Measurements from ENCODE around the gene EEF2K. TPM values are rescaled to one million over a fixed set of nuclear protein-coding genes. Genes with fewer than 3 reads are reported as not detected.
A peak's percentile ranks its signal among the peaks of the same experiment; 100 is the strongest.

Gene EEF2K
- total RNA-seq, 2 experiments from 2014 or later, result 23.9 to 28.3 TPM

DNA sequence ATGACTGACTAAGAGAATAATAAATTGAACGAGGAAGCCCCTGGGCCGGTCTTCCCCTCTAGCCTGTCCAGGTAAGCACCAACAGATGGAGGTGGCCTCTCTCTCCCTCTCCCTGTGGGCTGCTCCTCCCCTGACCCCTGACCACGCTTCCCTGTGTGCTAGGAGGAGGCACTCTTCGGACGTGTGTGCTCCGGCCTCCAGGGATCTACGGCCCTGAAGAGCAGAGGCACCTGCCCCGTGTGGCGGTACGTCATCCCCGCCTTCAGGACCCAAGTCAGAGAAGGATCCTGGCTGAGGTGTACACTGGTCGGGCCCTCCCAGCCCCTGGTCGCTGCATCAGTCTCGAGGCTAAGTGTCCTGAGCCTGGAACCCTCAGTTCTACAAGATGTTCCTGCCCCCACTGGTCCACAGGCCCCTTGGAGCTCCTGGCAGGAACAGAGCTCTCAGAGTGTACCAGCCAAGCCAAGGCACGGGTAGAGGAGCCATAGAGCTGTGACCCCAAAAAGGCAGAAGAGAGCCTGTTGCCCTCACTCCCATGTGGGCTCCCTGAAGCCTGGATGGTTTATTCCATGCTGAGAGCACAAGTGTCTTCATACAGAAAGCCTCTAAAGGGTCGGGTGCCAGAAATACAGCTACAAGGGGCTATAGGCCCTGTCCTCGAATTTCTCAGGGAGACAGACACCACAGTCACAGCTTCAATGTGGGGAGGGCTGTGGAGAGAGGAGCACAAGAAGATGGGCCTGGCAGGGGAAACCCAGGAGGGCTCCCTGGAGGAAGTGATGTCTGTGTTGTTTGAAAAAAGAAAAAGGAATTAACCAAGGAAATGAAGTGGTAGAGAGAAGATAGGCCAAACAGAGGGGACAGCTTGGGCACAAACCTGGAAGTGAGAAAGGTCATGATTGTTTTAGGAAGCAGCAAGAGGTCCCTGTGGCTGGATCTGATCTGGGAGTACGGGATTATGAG, 27.8 kb upstream of the EEF2K start:
- no peaks in the 10 kb centered on the region for H3K9me3 Mint-ChIP-seq (ENCODE audit: low read depth)
- H3K27me3 Mint-ChIP-seq, result no peaks in the 10 kb centered on the region
- no peaks in the 10 kb centered on the region for H3K4me1 Mint-ChIP-seq
- no peak for ATAC-seq
- no peak overlapping the region for H3K4me3 Mint-ChIP-seq
- H3K27ac Mint-ChIP-seq, result no peak overlapping the region
- ChIA-PET CTCF (interaction anchor here (0.8 kb wide), 1 partner anchor 100 kb away, joined by 4 read pairs; no protein-coding TSS in a partner anchor), POLR2A (no interaction called here)
- no peaks in the 10 kb centered on the region for H3K36me3 Mint-ChIP-seq (ENCODE audit: low read depth)
- no peak for DNase-seq
- intact Hi-C loops (cut with DNase I, micrococcal nuclease), result no loop called here

DNA sequence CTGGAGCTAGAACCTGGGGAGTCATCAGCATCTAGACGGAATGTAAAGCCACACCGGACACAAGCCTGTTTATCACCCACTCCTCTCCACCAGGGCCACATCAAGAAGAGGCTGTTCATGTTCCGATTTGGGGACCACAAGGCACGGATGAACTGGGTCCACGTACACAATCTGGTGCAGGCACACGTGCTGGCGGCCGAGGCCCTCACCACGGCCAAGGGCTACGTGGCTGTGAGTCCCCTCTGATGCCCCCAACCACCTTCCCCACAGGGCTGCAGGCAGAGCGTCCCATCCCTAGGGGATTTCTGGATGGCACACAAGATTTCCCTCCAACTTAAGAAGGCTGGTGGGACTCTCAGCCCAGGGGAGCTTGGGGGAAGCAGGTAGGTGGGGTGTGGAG, 24.7 kb upstream of the EEF2K start:
- no peak for ATAC-seq
- DNase-seq, result no peak
- CTCF ChIA-PET, result interaction anchor here (0.6 to 1.3 kb wide), 3 partner anchors 104 to 191 kb away, joined by 3 to 4 read pairs (median 4); no protein-coding TSS in a partner anchor
- no peaks in the 10 kb centered on the region for H3K36me3 Mint-ChIP-seq (ENCODE audit: low read depth)
- H3K27me3 Mint-ChIP-seq, result no peaks in the 10 kb centered on the region
- H3K27ac Mint-ChIP-seq, result no peak overlapping the region
- H3K4me1 Mint-ChIP-seq, result no peaks in the 10 kb centered on the region
- POLR2A ChIA-PET, result interaction anchor here (0.6 kb wide), 1 partner anchor 504 kb away, joined by 8 read pairs; no protein-coding TSS in a partner anchor
- no peak overlapping the region for H3K4me3 Mint-ChIP-seq
- intact Hi-C loops (cut with DNase I, micrococcal nuclease), result no loop called here
- no peaks in the 10 kb centered on the region for H3K9me3 Mint-ChIP-seq (ENCODE audit: low read depth)

DNA sequence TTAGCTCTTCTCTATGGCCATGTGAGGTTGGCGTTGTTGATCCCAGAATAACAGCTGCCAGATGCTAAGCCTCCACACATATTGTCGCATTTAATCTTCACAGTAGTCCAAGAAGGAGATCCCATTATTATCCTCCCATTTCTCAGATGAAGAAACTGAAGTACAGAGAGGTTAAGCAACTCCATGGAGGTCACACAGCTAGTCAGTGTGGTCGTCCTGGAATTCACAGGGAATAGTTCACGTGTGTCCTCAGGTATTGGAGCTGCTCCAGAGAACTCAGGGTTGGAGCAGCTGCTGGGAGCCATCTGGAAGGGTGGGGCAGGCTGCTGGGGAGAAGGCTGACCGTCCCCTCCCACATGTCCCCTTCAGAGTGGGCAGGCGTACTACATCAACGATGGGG, 24.2 kb upstream of the EEF2K start:
- H3K27ac Mint-ChIP-seq, result no peak overlapping the region
- no peaks in the 10 kb centered on the region for H3K27me3 Mint-ChIP-seq
- ATAC-seq (no peak), DNase-seq (no peak)
- no peaks in the 10 kb centered on the region for H3K36me3 Mint-ChIP-seq (ENCODE audit: low read depth)
- no peaks in the 10 kb centered on the region for H3K9me3 Mint-ChIP-seq (ENCODE audit: low read depth)
- POLR2A ChIA-PET, result interaction anchor here (0.6 kb wide), 1 partner anchor 504 kb away, joined by 8 read pairs; no protein-coding TSS in a partner anchor
- H3K4me1 Mint-ChIP-seq, result no peaks in the 10 kb centered on the region
- intact Hi-C loops (cut with DNase I, micrococcal nuclease), result no loop called here
- CTCF ChIA-PET, result interaction anchor here (1.3 kb wide), 1 partner anchor 104 kb away, joined by 4 read pairs; no protein-coding TSS in a partner anchor
- no peak overlapping the region for H3K4me3 Mint-ChIP-seq

DNA sequence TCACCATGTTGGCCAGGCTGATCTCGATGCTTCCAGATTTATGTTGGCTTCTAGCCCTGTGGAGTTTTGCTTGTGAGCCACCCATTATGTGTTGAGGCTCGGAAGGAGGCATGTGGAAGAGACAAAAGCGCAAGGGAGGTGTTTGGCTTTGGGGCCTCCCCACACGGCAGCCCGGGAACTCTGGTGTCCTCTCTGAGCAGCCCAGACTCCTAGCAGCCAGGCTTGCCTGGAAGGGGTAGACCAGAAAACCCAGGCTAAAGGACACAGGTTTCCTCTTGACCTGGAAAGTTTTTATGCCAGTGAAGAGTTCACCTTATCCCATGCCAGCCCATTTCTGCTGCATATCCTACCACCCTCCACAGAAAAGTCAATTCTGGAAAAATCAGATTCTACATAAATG, 22.7 kb upstream of the EEF2K start:
- Mint-ChIP-seq H3K4me1 (peaks cover 5% of the 10 kb centered on the region), H3K9me3 (ENCODE audit: low read depth) (no peaks in the 10 kb centered on the region), H3K4me3 (no peak overlapping the region), H3K36me3 (ENCODE audit: low read depth) (no peaks in the 10 kb centered on the region), H3K27ac (no peak overlapping the region), H3K27me3 (no peaks in the 10 kb centered on the region)
- ChIA-PET POLR2A (no interaction called here), CTCF (no interaction called here)
- DNase-seq (no peak), ATAC-seq (no peak)
- intact Hi-C loops (cut with DNase I, micrococcal nuclease), result no loop called here

DNA sequence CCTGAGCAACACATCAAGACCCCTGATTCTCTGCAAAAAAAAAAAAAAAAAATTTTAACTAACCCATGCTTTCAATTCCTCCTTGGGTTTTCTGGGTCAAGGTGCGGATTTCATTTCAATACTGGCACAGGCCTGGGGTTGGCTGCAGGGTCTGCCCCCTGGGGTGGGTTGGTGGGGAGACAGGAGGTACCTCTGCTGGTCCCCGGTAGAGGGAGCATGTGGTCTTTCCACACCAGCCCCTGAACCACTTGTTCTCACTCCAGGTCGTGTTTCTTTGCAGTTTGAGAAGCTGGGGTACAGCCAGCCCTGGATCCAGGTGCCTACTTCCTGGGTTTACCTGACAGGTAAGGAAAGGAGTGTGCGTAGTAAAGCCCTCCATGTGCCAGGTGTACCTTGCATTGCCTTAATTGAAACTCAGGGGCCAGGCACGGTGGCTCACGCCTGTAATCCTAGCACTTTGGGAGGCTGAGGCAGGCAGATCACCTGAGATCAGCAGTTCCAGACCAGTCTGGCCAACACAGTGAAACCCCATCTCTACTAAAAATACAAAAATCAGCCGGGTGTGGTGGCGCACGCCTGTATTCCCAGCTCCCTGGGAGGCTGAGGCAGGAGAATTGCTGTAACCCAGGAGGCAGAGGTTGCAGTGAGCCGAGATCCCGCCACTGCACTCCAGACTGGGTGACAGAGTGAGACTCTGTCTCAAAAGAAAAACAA, 22.0 kb upstream of the EEF2K start:
- Mint-ChIP-seq H3K36me3 (ENCODE audit: low read depth) (no peaks in the 10 kb centered on the region), H3K27me3 (no peaks in the 10 kb centered on the region), H3K27ac (no peak overlapping the region), H3K9me3 (ENCODE audit: low read depth) (no peaks in the 10 kb centered on the region), H3K4me3 (no peak overlapping the region), H3K4me1 (peaks cover 12% of the 10 kb centered on the region)
- ChIA-PET CTCF (interaction anchor here (0.9 kb wide), 1 partner anchor 72 kb away, joined by 3 read pairs; no protein-coding TSS in a partner anchor), POLR2A (no interaction called here)
- intact Hi-C loops (cut with DNase I, micrococcal nuclease), result no loop called here
- peak; percentile 23 for DNase-seq
- ATAC-seq, result no peak

DNA sequence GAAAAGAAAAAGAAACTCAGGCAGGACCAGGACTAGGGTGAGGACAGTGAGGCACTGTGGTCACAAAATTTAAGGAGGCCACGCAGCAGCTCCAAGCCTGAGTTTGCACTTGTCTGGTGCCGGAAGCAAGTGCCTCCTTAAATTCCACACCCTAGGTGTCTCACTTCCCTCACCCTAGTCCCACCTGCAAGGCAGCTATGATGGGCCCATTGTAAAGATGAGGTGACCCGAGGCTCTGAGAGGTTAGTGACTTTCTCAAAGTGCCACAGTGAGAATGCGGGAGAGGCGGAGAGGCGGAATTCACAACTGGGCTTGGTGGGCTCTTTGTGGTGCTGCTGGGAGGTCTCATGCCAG, 21.5 kb upstream of the EEF2K start:
- no peak overlapping the region for H3K27ac Mint-ChIP-seq
- H3K27me3 Mint-ChIP-seq, result no peaks in the 10 kb centered on the region
- DNase-seq (no peak), ATAC-seq (no peak)
- POLR2A ChIA-PET, result no interaction called here
- H3K9me3 Mint-ChIP-seq (ENCODE audit: low read depth), result no peaks in the 10 kb centered on the region
- intact Hi-C loops (cut with DNase I, micrococcal nuclease), result no loop called here
- no peaks in the 10 kb centered on the region for H3K36me3 Mint-ChIP-seq (ENCODE audit: low read depth)
- H3K4me3 Mint-ChIP-seq, result no peak overlapping the region
- peaks cover 17% of the 10 kb centered on the region for H3K4me1 Mint-ChIP-seq
- CTCF ChIA-PET, result interaction anchor here (0.8 to 0.9 kb wide), 2 partner anchors 10 to 72 kb away, joined by 3 read pairs; no protein-coding TSS in a partner anchor

DNA sequence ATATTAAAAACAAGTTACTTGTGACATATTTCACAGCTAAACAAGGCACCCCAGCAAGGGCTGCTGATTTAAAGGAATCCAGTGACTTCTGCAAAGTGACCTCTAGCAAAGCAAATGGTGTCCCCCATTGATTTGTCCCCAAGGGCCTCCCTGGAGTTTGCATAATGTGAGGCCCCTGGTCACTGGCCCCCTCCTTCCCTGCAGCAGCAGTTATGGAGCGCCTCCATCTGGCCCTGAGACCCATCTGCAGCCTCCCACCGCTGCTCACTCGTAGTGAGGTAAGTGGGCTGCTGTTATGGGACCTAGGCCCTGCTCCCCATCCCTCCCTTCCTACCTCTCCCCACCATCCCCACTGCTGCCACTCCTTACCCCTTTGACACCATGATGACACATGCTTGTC, 19.6 kb upstream of the EEF2K start:
- intact Hi-C loops (cut with DNase I, micrococcal nuclease), result loop anchor here (5.0 kb wide), 2 partner anchors 109 to 529 kb away; no protein-coding TSS in a partner anchor

DNA sequence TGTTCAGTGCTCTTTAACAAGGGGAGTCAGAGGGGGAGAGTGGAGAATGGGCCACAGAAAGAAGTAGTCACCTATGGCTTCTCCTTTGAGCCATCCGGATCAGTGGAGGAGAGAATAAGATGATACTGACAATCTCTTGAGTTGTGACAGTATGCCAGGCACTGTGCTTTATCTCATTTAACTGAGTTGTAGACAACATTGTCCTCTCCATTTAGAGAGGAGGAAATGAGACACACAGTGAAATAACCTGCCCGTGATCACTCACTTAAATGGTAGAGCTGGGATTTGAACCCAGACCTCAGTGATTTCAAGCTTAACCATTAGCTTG, 17.8 kb upstream of the EEF2K start:
- no peaks in the 10 kb centered on the region for H3K27me3 Mint-ChIP-seq
- H3K4me1 Mint-ChIP-seq, result peaks cover 33% of the 10 kb centered on the region
- no peak overlapping the region for H3K4me3 Mint-ChIP-seq
- H3K9me3 Mint-ChIP-seq (ENCODE audit: low read depth), result no peaks in the 10 kb centered on the region
- H3K36me3 Mint-ChIP-seq (ENCODE audit: low read depth), result no peaks in the 10 kb centered on the region
- peak overlapping the region; percentile 99 for H3K27ac Mint-ChIP-seq
- CTCF ChIA-PET, result interaction anchor here (0.6 to 4.9 kb wide), 33 partner anchors 15 to 1824 kb away, joined by 3 to 64 read pairs (median 4); partner anchors contain the start of genes MOSMO, PDZD9, POLR3E and UQCRC2
- POLR2A ChIA-PET, result interaction anchor here (0.9 to 1.5 kb wide), 3 partner anchors 21 to 110 kb away, joined by 3 read pairs; no protein-coding TSS in a partner anchor
- DNase-seq, result no peak
- intact Hi-C loops (cut with DNase I, micrococcal nuclease), result loop anchor here (1.0 to 5.0 kb wide), 6 partner anchors 89 to 531 kb away; partner anchors contain the start of gene PDZD9 (in 2 of the 2)
- ATAC-seq, result no peak

More for the DNA sequence above, 19.6 kb upstream of the EEF2K start:
- H3K27me3 Mint-ChIP-seq, result no peaks in the 10 kb centered on the region
- CTCF ChIA-PET, result interaction anchor here (0.5 to 4.9 kb wide), 8 partner anchors 9 to 196 kb away, joined by 3 to 64 read pairs (median 3); partner anchors contain the start of gene PDZD9
- no peak overlapping the region for H3K27ac Mint-ChIP-seq
- ATAC-seq (no peak), DNase-seq (peak; percentile 40)
- H3K9me3 Mint-ChIP-seq (ENCODE audit: low read depth), result no peaks in the 10 kb centered on the region
- H3K4me3 Mint-ChIP-seq, result no peak overlapping the region
- H3K36me3 Mint-ChIP-seq (ENCODE audit: low read depth), result no peaks in the 10 kb centered on the region
- peaks cover 20% of the 10 kb centered on the region for H3K4me1 Mint-ChIP-seq
- POLR2A ChIA-PET, result interaction anchor here (0.6 kb wide), 1 partner anchor 45 kb away, joined by 3 read pairs; no protein-coding TSS in a partner anchor

DNA sequence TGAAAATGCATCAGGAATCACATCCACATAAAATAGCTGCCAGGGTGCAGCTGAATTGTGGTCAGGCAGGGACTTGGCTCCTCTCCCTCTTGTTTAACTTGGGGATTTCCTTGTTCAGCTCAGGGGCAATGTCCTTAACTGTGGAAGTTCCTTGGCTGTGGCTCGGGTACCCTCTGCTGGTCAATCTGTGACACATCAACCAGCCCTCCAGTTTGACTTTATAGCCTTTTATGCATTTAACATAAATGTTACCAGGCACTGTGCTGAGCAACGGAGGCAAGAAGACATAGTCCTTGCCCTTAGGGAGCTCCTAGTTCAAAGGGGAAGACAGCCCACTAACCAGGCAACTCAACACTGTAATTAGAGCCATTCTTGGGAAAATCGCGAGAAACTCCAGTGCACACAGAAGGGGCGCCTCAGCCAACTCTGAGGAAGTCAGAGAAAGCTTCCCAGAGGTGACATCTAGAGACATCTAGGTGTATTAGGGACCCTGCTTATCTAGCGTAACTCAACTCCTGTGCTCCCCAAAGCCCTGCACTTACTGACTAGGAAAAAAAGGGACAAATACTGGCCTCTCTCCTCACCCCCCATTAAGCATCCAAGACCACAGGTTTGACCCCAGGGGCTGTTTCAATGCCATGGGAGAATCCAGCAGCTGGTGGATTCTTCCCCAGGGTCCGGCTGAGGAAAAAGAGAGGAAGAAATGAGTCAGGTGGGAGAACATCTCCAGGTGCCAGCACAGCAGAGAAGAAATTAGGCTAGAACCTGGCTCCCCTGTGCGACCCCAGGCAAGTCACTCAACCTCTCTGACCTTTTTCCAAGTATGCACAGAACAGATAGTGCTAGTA, 17.3 kb upstream of the EEF2K start:
- ChIA-PET CTCF (interaction anchor here (0.6 to 4.9 kb wide), 38 partner anchors 9 to 1825 kb away, joined by 3 to 64 read pairs (median 4); partner anchors contain the start of genes MOSMO, PDZD9, POLR3E and UQCRC2), POLR2A (interaction anchor here (0.9 to 1.5 kb wide), 3 partner anchors 20 to 110 kb away, joined by 3 read pairs; no protein-coding TSS in a partner anchor)
- H3K27me3 Mint-ChIP-seq, result no peaks in the 10 kb centered on the region
- peak overlapping the region; percentile 99 for H3K27ac Mint-ChIP-seq
- peaks cover 4% of the 10 kb centered on the region for H3K9me3 Mint-ChIP-seq (ENCODE audit: low read depth)
- intact Hi-C loops (cut with DNase I, micrococcal nuclease), result loop anchor here (1.0 to 5.0 kb wide), 6 partner anchors 90 to 532 kb away; partner anchors contain the start of gene PDZD9 (in 2 of the 2)
- ATAC-seq (no peak), DNase-seq (peak; percentile 78)
- H3K4me3 Mint-ChIP-seq, result peak overlapping the region; percentile 86
- H3K4me1 Mint-ChIP-seq, result peaks cover 39% of the 10 kb centered on the region
- H3K36me3 Mint-ChIP-seq (ENCODE audit: low read depth), result no peaks in the 10 kb centered on the region

DNA sequence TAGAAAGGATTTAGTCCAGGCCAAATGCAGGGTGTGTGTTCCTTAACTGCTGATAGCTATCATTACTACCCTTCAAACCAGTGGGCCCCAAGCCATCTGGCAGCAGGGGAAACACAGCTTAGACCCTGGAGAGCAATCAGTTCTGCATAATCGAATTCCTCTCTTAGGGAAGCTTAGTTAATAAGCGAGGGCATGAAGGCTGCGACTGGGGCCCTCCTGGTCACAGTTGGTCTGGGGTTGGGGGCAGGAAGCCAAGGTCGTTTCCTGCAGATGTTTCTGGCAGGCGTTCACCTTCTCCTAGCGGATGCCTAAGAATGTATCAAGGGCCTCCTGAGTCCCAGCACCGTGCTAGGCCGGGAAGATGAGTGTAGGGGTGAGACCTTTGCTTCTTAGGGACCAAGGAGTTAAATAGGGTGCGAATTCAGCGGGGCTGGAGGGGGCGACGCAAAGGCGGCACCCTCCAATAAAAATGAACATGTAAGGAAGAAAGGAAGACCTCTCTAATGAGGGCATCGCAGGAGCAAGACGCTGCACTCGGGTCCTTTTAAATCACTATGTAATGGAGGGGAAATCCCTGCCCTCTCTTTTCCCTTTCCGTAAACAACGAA, 16.5 kb upstream of the EEF2K start:
- H3K4me1 Mint-ChIP-seq, result peaks cover 46% of the 10 kb centered on the region
- peak overlapping the region; percentile 99 for H3K27ac Mint-ChIP-seq
- peak overlapping the region; percentile 86 for H3K4me3 Mint-ChIP-seq
- ChIA-PET POLR2A (interaction anchor here (1.0 to 1.5 kb wide), 2 partner anchors 87 to 90 kb away, joined by 3 to 5 read pairs; no protein-coding TSS in a partner anchor), CTCF (interaction anchor here (0.8 to 4.9 kb wide), 18 partner anchors 8 to 579 kb away, joined by 3 to 64 read pairs (median 8); partner anchors contain the start of genes MOSMO, PDZD9, POLR3E and UQCRC2)
- intact Hi-C loops (cut with DNase I, micrococcal nuclease), result loop anchor here (1.0 to 5.0 kb wide), 14 partner anchors 17 to 887 kb away; partner anchors contain the start of genes EEF2K (in 2 of the 2), UQCRC2 (in 2 of the 2), CDR2 (in 1 of the 2) and METTL9 (in 1 of the 2)
- DNase-seq (peak; percentile 43), ATAC-seq (no peak)
- H3K36me3 Mint-ChIP-seq (ENCODE audit: low read depth), result peaks cover under 1% of the 10 kb centered on the region
- no peaks in the 10 kb centered on the region for H3K27me3 Mint-ChIP-seq
- H3K9me3 Mint-ChIP-seq (ENCODE audit: low read depth), result peaks cover 8% of the 10 kb centered on the region

Data from activated CD4-positive, alpha-beta T cell treated with anti-CD3 and anti-CD28 coated beads for 36 hours (primary cell).